Measurements from ENCODE around the gene SRPRA. TPM values are rescaled to one million over a fixed set of nuclear protein-coding genes. Genes with fewer than 3 reads are reported as not detected.

The SRPRA gene
- total RNA-seq, 1 experiment from 2014 or later = 64.3 TPM

DNA sequence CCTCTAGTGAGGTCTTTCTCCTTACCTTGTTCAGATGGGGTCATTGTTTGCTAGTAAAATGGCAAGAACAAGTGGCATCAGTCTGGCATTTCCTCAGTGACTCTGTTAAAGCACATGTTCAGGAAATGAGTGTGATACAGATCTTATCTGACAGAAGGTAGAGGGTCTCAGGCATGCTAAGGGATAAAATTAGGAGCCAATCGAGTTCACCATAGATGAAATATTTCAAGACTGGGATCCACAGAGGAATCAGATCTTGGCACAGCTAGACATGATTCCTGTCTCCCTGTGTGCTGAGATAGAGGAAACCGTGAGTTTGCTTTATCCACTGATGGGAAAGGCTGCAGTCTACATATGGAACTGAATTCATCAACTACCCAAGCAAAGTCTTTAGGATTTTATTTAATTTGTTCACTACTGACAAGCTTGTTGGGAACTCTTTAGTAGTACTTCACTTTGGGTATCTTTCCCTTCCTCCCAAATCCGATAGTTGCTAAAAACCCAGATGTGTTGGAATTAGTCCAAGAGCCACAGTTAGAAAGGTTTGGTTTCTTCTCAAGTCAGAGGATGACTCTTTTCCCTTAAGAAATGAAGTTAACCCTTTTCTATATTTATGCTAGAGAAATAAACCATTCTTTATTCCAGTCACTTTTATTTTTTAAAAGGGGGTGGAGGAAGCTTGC lies 38.7 kb downstream of the SRPRA start:
- H3K9me3 Mint-ChIP-seq = peaks cover 12 to 15% of the 10 kb centered on the region in 2 experiments

More for the DNA sequence above, 38.7 kb downstream of the SRPRA start:
- Histone ChIP-seq H4K8ac (replicated peaks; ENCODE audit: insufficient read length, low read depth, low read length) (no peak overlapping the region), H3K27me3 (ENCODE audit: insufficient read depth, low read length) (no peaks in the 10 kb centered on the region), H2BK5ac (ENCODE audit: insufficient read length, low read length) (no peak overlapping the region), H3K56ac (ENCODE audit: insufficient read length, low read depth, low read length) (no peak overlapping the region), H3K79me2 (ENCODE audit: insufficient read depth, low read length) (no peaks in the 10 kb centered on the region; the same call in 1 of the 2 replicates), H2AK5ac (ENCODE audit: insufficient read length, low read length) (no peak overlapping the region), H3K4ac (ENCODE audit: low read depth, low read length) (no peak overlapping the region), H2BK120ac (ENCODE audit: low read depth, low read length, poor library complexity, severe bottlenecking) (no peak overlapping the region), H3K9me3 (ENCODE audit: control insufficient read depth, low read depth, low read length) (no peaks in the 10 kb centered on the region), H3K23me2 (ENCODE audit: insufficient read length, low read depth, low read length, poor library complexity, severe bottlenecking) (no peaks in the 10 kb centered on the region), H3K27ac (ENCODE audit: insufficient read length, low read depth, low read length) (no peak overlapping the region), H3K4me1 (ENCODE audit: insufficient read depth, low read length) (no peaks in the 10 kb centered on the region), H2BK15ac (ENCODE audit: low read depth, low read length) (no peak overlapping the region), H3K23ac (ENCODE audit: insufficient read length, low read depth, low read length) (no peak overlapping the region), H4K20me1 (ENCODE audit: control insufficient read depth, insufficient read depth, insufficient read length) (no peaks in the 10 kb centered on the region), H4K91ac (ENCODE audit: insufficient read length, low read depth, low read length) (no peak overlapping the region), H3K9ac (ENCODE audit: extremely low read depth, insufficient read length, low read length) (no peak overlapping the region), H4K5ac (ENCODE audit: insufficient read length, low read depth, low read length) (no peak overlapping the region), H3K79me1 (ENCODE audit: insufficient read depth, low read depth, low read length, poor library complexity, severe bottlenecking) (no peaks in the 10 kb centered on the region), H3K18ac (ENCODE audit: insufficient read length, low read depth, low read length) (no peak overlapping the region), H3K14ac (ENCODE audit: insufficient read depth, low read length) (no peak overlapping the region), H3T11ph (ENCODE audit: low read length) (no peak overlapping the region), H2BK20ac (ENCODE audit: low read depth, low read length, poor library complexity, severe bottlenecking) (no peak overlapping the region), H3K4me2 (ENCODE audit: insufficient read depth, insufficient read length, low read length) (no peak overlapping the region), H2AFZ (ENCODE audit: low read length) (no peak overlapping the region), H2BK12ac (ENCODE audit: insufficient read length, low read depth, low read length) (no peak overlapping the region)
- H3K4me3 Mint-ChIP-seq = no peak overlapping the region
- TF ChIP-seq CTCF (conservative IDR thresholded peaks at IDR 0.05) = no peak
- H3K4me1 Mint-ChIP-seq = no peaks in the 10 kb centered on the region
- H3K36me3 Mint-ChIP-seq (ENCODE audit: insufficient read depth in 1 of 3, low read depth in 3 of 3) = peaks cover 13 to 30% (median 17%) of the 10 kb centered on the region in 3 experiments
- no CpG with 5 or more reads among the region's 3 CpGs for WGBS (ENCODE audit: extremely low coverage, insufficient read length, low lambda C conversion rate)
- no peak for DNase-seq
- no peaks in the 10 kb centered on the region for H3K27me3 Mint-ChIP-seq (ENCODE audit: low read depth)
- H3K27ac Mint-ChIP-seq = no peak overlapping the region
